Upper lobe of right lung (tissue), 1 donor: Measurements from ENCODE around the gene CLDN7. TPM values are rescaled to one million over a fixed set of nuclear protein-coding genes. Genes with fewer than 3 reads are reported as not detected.

Source experiments
- ATAC-seq: fragments of 200-7000 bp; cut with Tn5 transposase; one replicate; pipeline ENCODE4 v1.9.1; 2020; ENCODE audit warnings: mild to moderate bottlenecking, moderate library complexity
- DNase-seq: peaks from one replicate; pipeline ENCODE4 v3.0.0-alpha.2; 2020
- H3K27ac ChIP-seq: fragments of 200-600 bp; one replicate; pipeline ENCODE4 v1.8.0; 2022
- H3K27me3 ChIP-seq: fragments of 200-600 bp; one replicate; pipeline ENCODE4 v1.8.0; 2022; ENCODE audit warnings: mild to moderate bottlenecking
- H3K36me3 ChIP-seq: fragments of 200-600 bp; one replicate; pipeline ENCODE4 v1.8.0; 2022
- H3K4me1 ChIP-seq: fragments of 200-600 bp; one replicate; pipeline ENCODE4 v1.8.0; 2022
- H3K4me3 ChIP-seq: fragments of 200-600 bp; one replicate; pipeline ENCODE4 v1.8.0; 2022; ENCODE audit warnings: mild to moderate bottlenecking
- H3K9me3 ChIP-seq: fragments of 200-600 bp; one replicate; pipeline ENCODE4 v1.8.0; 2022
- CTCF ChIP-seq: fragments of 200-600 bp; IDR thresholded peaks from one replicate; pipeline ENCODE4 v1.8.0; 2022; ENCODE audit warnings: antibody characterized with exemption
- intact Hi-C: fragments of 100-400 bp; cut with DNase I; formaldehyde crosslinking; loops from one replicate; pipeline ENCODE4 v1.11.0; 2022
- microRNA-seq: library from miRNA; unstranded; fragments of <30 nt; microRNA quantifications from one replicate; pipeline ENCODE4 v1.2.0, GENCODE V29; 2020; ENCODE audit warnings: borderline microRNAs expressed
- total RNA-seq: library from RNA; stranded (reverse); fragmentation: NEBNext Ultra II Directional; extraction: Animal tissue kit (Norgen Biotek cat#: 25700); gene quantifications from one replicate; pipeline ENCODE4 v1.2.1, GENCODE V29; 2021
- donor health status: DM: no; HTN: yes; CAD: no; lungs with severe emphysema.

The CLDN7 gene
- total RNA-seq, 1 donor from 2014 or later, result 117 TPM

- no peak for TF ChIP-seq CTCF
- ATAC-seq, result no peak
- intact Hi-C loops, result no loop called here
- peak overlapping the region; percentile 30 for H3K27ac ChIP-seq
- no peaks in the 10 kb centered on the region for H3K27me3 ChIP-seq
- no peaks in the 10 kb centered on the region for H3K36me3 ChIP-seq
- no peaks in the 10 kb centered on the region for H3K9me3 ChIP-seq
- H3K4me1 ChIP-seq, result peaks cover 51% of the 10 kb centered on the region
- H3K4me3 ChIP-seq, result peak overlapping the region; percentile 51
- no peak for DNase-seq
Observed at GRCh38 chr17:7215652-7216180, 46.6 kb downstream of the CLDN7 start.

GRCh38 chr17:7215136-7215638 is 47.1 kb downstream of the CLDN7 start:
- H3K4me3 ChIP-seq, result peak overlapping the region; percentile 66
- intact Hi-C loops, result no loop called here
- H3K4me1 ChIP-seq, result peaks cover 45% of the 10 kb centered on the region
- no peak for TF ChIP-seq CTCF
- DNase-seq, result no peak
- no peaks in the 10 kb centered on the region for H3K9me3 ChIP-seq
- peak overlapping the region; percentile 73 for H3K27ac ChIP-seq
- no peak for ATAC-seq
- no peaks in the 10 kb centered on the region for H3K36me3 ChIP-seq
- no peaks in the 10 kb centered on the region for H3K27me3 ChIP-seq

- Histone ChIP-seq H3K27ac (peak overlapping the region; percentile 73), H3K9me3 (no peaks in the 10 kb centered on the region), H3K4me3 (peak overlapping the region; percentile 66), H3K36me3 (no peaks in the 10 kb centered on the region), H3K27me3 (no peaks in the 10 kb centered on the region), H3K4me1 (peaks cover 45% of the 10 kb centered on the region)
- intact Hi-C loops, result no loop called here
- peak; percentile 52 for TF ChIP-seq CTCF
- ATAC-seq (peak; percentile 93), DNase-seq (peak; percentile 100)
Observed at GRCh38 chr17:7214300-7215135, 47.8 kb downstream of the CLDN7 start.

GRCh38 chr17:7213895-7214299 is 48.4 kb downstream of the CLDN7 start:
- no peaks in the 10 kb centered on the region for H3K27me3 ChIP-seq
- H3K4me3 ChIP-seq, result peak overlapping the region; percentile 66
- ATAC-seq (peak; percentile 0), DNase-seq (no peak)
- peak; percentile 33 for TF ChIP-seq CTCF
- H3K9me3 ChIP-seq, result no peaks in the 10 kb centered on the region
- H3K36me3 ChIP-seq, result no peaks in the 10 kb centered on the region
- peaks cover 39% of the 10 kb centered on the region for H3K4me1 ChIP-seq
- H3K27ac ChIP-seq, result peak overlapping the region; percentile 73
- intact Hi-C loops, result no loop called here

- intact Hi-C loops, result no loop called here
- H3K27me3 ChIP-seq, result no peaks in the 10 kb centered on the region
- no peaks in the 10 kb centered on the region for H3K36me3 ChIP-seq
- no peak for DNase-seq
- H3K27ac ChIP-seq, result no peak overlapping the region
- no peak for TF ChIP-seq CTCF
- no peak for ATAC-seq
- no peaks in the 10 kb centered on the region for H3K9me3 ChIP-seq
- peaks cover 23% of the 10 kb centered on the region for H3K4me1 ChIP-seq
- H3K4me3 ChIP-seq, result no peak overlapping the region
Observed at GRCh38 chr17:7211491-7212273, 50.6 kb downstream of the CLDN7 start.

Small RNAs within 50 kb of the gene (microRNA-seq; reads per million reads assigned to microRNA genes)
- 547 reads per million, percentile 82 among the genes with 10 or more reads in this experiment for gene MIR324

Other genes starting within 250 kb of the CLDN7 start
- 284 TPM for gene RNASEK, start 249.9 kb downstream of the CLDN7 start, total RNA-seq
- gene BCL6B, start 239.4 kb downstream of the CLDN7 start, total RNA-seq, result 42.6 TPM
- 10.1 TPM for gene SLC16A13, start 226.5 kb downstream of the CLDN7 start, total RNA-seq
- gene SLC16A11, start 218.4 kb downstream of the CLDN7 start, total RNA-seq, result 6.8 TPM
- gene CLEC10A, start 182.2 kb downstream of the CLDN7 start, total RNA-seq, result 12.6 TPM
- 1.3 TPM for gene ASGR2, start 147.7 kb downstream of the CLDN7 start, total RNA-seq
- gene ASGR1, start 83.1 kb downstream of the CLDN7 start, total RNA-seq, result 4.3 TPM
- gene DLG4, start 42.6 kb downstream of the CLDN7 start, total RNA-seq, result 30.7 TPM
- gene ACADVL, start 42.5 kb downstream of the CLDN7 start, total RNA-seq, result 544 TPM
- gene DVL2, start 28.0 kb downstream of the CLDN7 start, total RNA-seq, result 41.0 TPM
- 36.9 TPM for gene PHF23, start 23.0 kb downstream of the CLDN7 start, total RNA-seq
- gene GABARAP, start 20.0 kb downstream of the CLDN7 start, total RNA-seq, result 547 TPM
- gene CTDNEP1, start 10.7 kb downstream of the CLDN7 start, total RNA-seq, result 141 TPM
- 35.0 TPM for gene ELP5, start 10.3 kb downstream of the CLDN7 start, total RNA-seq
- 1.6 TPM for gene SLC2A4, start 19.2 kb upstream of the CLDN7 start, total RNA-seq
- gene YBX2, start 32.2 kb upstream of the CLDN7 start, total RNA-seq, result not detected
- 241 TPM for gene EIF5A, start 45.1 kb upstream of the CLDN7 start, total RNA-seq
- 62.9 TPM for gene GPS2, start 52.9 kb upstream of the CLDN7 start, total RNA-seq
- 37.6 TPM for gene NEURL4, start 66.9 kb upstream of the CLDN7 start, total RNA-seq
- 23.2 TPM for gene ACAP1, start 74.1 kb upstream of the CLDN7 start, total RNA-seq
- gene KCTD11, start 89.7 kb upstream of the CLDN7 start, total RNA-seq, result 8.9 TPM
- not detected for gene TMEM95, start 92.7 kb upstream of the CLDN7 start, total RNA-seq
- gene TNK1, start 118.6 kb upstream of the CLDN7 start, total RNA-seq, result 5.8 TPM
- gene PLSCR3, start 132.0 kb upstream of the CLDN7 start, total RNA-seq, result 30.3 TPM
- 45.2 TPM for gene TMEM256, start 141.6 kb upstream of the CLDN7 start, total RNA-seq
- 11.7 TPM for gene NLGN2, start 145.4 kb upstream of the CLDN7 start, total RNA-seq
- not detected for gene SPEM1, start 157.8 kb upstream of the CLDN7 start, total RNA-seq
- not detected for gene SPEM2, start 163.1 kb upstream of the CLDN7 start, total RNA-seq
- gene SPEM3, start 166.4 kb upstream of the CLDN7 start, total RNA-seq, result not detected
- 7.4 TPM for gene TMEM102, start 173.0 kb upstream of the CLDN7 start, total RNA-seq
- 1.1 TPM for gene FGF11, start 177.0 kb upstream of the CLDN7 start, total RNA-seq
- gene CHRNB1, start 182.6 kb upstream of the CLDN7 start, total RNA-seq, result 10.1 TPM
- 84.7 TPM for gene ZBTB4, start 217.2 kb upstream of the CLDN7 start, total RNA-seq
- not detected for gene SLC35G6, start 219.0 kb upstream of the CLDN7 start, total RNA-seq
- 105 TPM for gene POLR2A, start 221.9 kb upstream of the CLDN7 start, total RNA-seq